Gastrocnemius medialis (tissue), 4 donors: ENCODE data around the gene GCNA. TPM values are rescaled to one million over a fixed set of nuclear protein-coding genes. Genes with fewer than 3 reads are reported as not detected.

Experiments used
- ATAC-seq, 2 donors: fragments of 150-250 bp; one replicate each; pipeline ENCODE4 v1.9.1; 2016
- DNase-seq, 2 donors: peaks; one replicate each; pipeline ENCODE4 v3.0.0-alpha.2; 2019
- H3K27ac ChIP-seq, 4 donors: fragments of 200-600 bp; sonication (generic); 1 replicate in 1 of 4; 2 replicates in 3 of 4; pipeline ENCODE4 v1.5.1; 2016 to 2018; ENCODE audit warnings: mild to moderate bottlenecking in 2 of 4, moderate library complexity in 1 of 4
- H3K27me3 ChIP-seq, 3 donors: fragments of 200-600 bp; sonication (generic) in 2 of 3; 1 replicate in 1 of 3; 2 replicates in 2 of 3; pipeline versions ENCODE4 v1.5.1 to v1.6.0; 2016 to 2019; ENCODE audit warnings: mild to moderate bottlenecking in 1 of 3, moderate library complexity in 1 of 3
- H3K36me3 ChIP-seq, 2 donors: fragments of 200-600 bp; sonication (generic) in 1 of 2; one replicate each; pipeline ENCODE4 v1.5.1; 2017 to 2018
- H3K4me1 ChIP-seq, 2 donors: fragments of 200-600 bp; sonication (generic) in 1 of 2; one replicate each; pipeline ENCODE4 v1.5.1; 2016 to 2017; ENCODE audit warnings: mild to moderate bottlenecking in 2 of 2
- H3K4me3 ChIP-seq, 4 donors: fragments of 200-600 bp; sonication (generic) in 3 of 4; 1 replicate in 1 of 4; 2 replicates in 3 of 4; pipeline ENCODE4 v1.5.1; 2016 to 2019; ENCODE audit warnings: mild to moderate bottlenecking in 2 of 4
- H3K9me3 ChIP-seq, 3 donors: fragments of 200-600 bp; sonication (generic) in 2 of 3; 1 replicate in 1 of 3; 2 replicates in 2 of 3; pipeline ENCODE4 v1.5.1; 2016 to 2019
- POLR2A ChIP-seq, 2 donors: fragments of 450-650 bp; IDR thresholded peaks; one replicate each; pipeline ENCODE4 v1.6.1; 2017; ENCODE audit warnings: antibody characterized with exemption in 2 of 2, mild to moderate bottlenecking in 2 of 2, moderate library complexity in 2 of 2
- in situ Hi-C, 4 donors: fragments of 200-750 bp; cut with MboI; loops; one replicate each; pipeline versions ENCODE4 v1.15.0 to v1.8.0; 2017; ENCODE audit warnings: low sequenced_read_pairs in 4 of 4
- intact Hi-C: fragments of 100-400 bp; cut with DNase I; formaldehyde crosslinking; loops from one replicate; pipeline ENCODE4 v1.15.1; 2023; ENCODE audit warnings: low total_unique reads
- total RNA-seq, 4 donors: library from RNA; depleted of rRNA; stranded (reverse); fragments of >200 nt; gene quantifications; one replicate each; pipeline versions ENCODE4 v1.1.0 to v1.2.3, GENCODE V29; 2016
- TF ChIP-seq, protein P1 (sequence below), 5 experiments: fragments of 450-650 bp in 3 of 5; fragments of 200-600 bp in 2 of 5; sonication (generic) in 2 of 5; IDR thresholded peaks in 4 of 5; conservative IDR thresholded peaks in 1 of 5; 1 replicate in 4 of 5; 2 replicates in 1 of 5; pipeline ENCODE4 v1.5.1; 2016 to 2019; ENCODE audit warnings: antibody characterized with exemption in 5 of 5, mild to moderate bottlenecking in 3 of 5, moderate library complexity in 3 of 5

Gene GCNA
- total RNA-seq, 4 donors from 2014 or later, result 0.95 to 5.4 (median 1.4) TPM

- H3K4me1 ChIP-seq, result peaks cover 7 to 9% of the 10 kb centered on the region in 2 donors
- DNase-seq (no peak), ATAC-seq (peak in 1 of 2 donors; percentile 18)
- peak overlapping the region; percentile 69 to 87 (median 78) for H3K4me3 ChIP-seq
- no peak for TF ChIP-seq POLR2A (IDR thresholded peaks at IDR 0.05)
- TF ChIP-seq, protein P1, sequence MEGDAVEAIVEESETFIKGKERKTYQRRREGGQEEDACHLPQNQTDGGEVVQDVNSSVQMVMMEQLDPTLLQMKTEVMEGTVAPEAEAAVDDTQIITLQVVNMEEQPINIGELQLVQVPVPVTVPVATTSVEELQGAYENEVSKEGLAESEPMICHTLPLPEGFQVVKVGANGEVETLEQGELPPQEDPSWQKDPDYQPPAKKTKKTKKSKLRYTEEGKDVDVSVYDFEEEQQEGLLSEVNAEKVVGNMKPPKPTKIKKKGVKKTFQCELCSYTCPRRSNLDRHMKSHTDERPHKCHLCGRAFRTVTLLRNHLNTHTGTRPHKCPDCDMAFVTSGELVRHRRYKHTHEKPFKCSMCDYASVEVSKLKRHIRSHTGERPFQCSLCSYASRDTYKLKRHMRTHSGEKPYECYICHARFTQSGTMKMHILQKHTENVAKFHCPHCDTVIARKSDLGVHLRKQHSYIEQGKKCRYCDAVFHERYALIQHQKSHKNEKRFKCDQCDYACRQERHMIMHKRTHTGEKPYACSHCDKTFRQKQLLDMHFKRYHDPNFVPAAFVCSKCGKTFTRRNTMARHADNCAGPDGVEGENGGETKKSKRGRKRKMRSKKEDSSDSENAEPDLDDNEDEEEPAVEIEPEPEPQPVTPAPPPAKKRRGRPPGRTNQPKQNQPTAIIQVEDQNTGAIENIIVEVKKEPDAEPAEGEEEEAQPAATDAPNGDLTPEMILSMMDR (IDR thresholded peaks at IDR 0.05 in 4 of 5, conservative IDR thresholded peaks at IDR 0.05 in 1 of 5), result no peak
- intact Hi-C loops (loop anchor here (1.0 to 5.0 kb wide), 2 partner anchors 41 to 167 kb away; partner anchors contain the start of gene TAF1), in situ Hi-C loops (no loop called here)
- H3K27me3 ChIP-seq, result no peaks in the 10 kb centered on the region
- H3K9me3 ChIP-seq, result no peaks in the 10 kb centered on the region
- peak overlapping the region; percentile 78 to 95 (median 90) for H3K27ac ChIP-seq
- no peaks in the 10 kb centered on the region for H3K36me3 ChIP-seq
These were observed 44.8 kb upstream of the GCNA start for GRCh38 chrX:71533516-71533850.

DNA sequence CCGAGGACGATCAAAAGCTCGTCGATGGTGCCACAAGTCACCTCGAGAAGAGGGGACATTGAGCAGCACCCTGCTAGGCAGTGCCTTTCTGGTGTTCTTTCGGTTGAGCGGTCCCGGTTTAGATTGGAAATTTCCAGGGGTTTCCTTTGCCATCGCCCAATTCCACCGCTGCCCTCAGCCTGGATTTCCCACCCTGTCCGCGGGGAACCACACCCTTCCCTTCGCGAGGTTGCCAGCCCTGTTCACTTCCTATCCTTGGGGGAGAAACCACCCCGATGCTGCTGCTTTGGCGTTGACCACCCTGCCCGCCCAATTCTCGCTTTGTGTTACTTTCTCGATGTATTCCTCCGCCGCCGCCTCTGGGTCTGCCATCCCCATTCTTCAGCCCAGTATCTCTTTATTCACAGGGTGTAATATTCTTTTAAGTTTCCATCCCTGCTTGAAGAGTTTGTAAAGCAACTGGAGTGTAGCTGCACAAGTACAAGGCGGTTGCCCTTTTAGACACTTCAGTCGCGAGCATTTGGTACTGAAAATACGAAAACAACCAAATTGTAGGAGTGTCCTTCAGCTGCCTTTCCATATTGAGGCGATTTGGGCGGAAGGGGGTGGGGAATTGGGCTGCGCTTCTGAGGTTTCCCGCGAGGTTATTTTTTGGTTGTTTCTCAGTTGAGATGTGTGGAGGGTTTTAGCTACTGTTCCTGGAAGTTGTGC is 44.2 kb upstream of the GCNA start:
- peak in 1 of 2 donors; percentile 19 for TF ChIP-seq POLR2A (IDR thresholded peaks at IDR 0.05)
- TF ChIP-seq, protein P1 (IDR thresholded peaks at IDR 0.05 in 4 of 5, conservative IDR thresholded peaks at IDR 0.05 in 1 of 5), result no peak
- Histone ChIP-seq H3K27me3 (no peaks in the 10 kb centered on the region), H3K4me3 (peak overlapping the region; percentile 69 to 87 (median 78)), H3K27ac (peak overlapping the region; percentile 78 to 95 (median 90)), H3K4me1 (peaks cover 10 to 14% of the 10 kb centered on the region in 2 donors), H3K9me3 (no peaks in the 10 kb centered on the region), H3K36me3 (no peaks in the 10 kb centered on the region)
- intact Hi-C loops, result loop anchor here (1.0 to 5.0 kb wide), 2 partner anchors 42 to 168 kb away; partner anchors contain the start of gene TAF1
- ATAC-seq, result peak; percentile 7 to 30
- in situ Hi-C loops, result no loop called here
- DNase-seq, result peak; percentile 19 to 25

GRCh38 chrX:71534773-71535544 is 43.3 kb upstream of the GCNA start:
- H3K4me1 ChIP-seq, result peaks cover 12 to 24% of the 10 kb centered on the region in 2 donors

GRCh38 chrX:71536285-71536684 is 42.0 kb upstream of the GCNA start:
- Histone ChIP-seq H3K27me3 (no peaks in the 10 kb centered on the region), H3K4me3 (peak overlapping the region; percentile 69 to 87 (median 78)), H3K27ac (peak overlapping the region; percentile 78 to 95 (median 90)), H3K4me1 (peaks cover 19 to 37% of the 10 kb centered on the region in 2 donors), H3K9me3 (no peaks in the 10 kb centered on the region), H3K36me3 (no peaks in the 10 kb centered on the region)
- intact Hi-C loops (no loop called here), in situ Hi-C loops (no loop called here)
- DNase-seq, result peak in 1 of 2 donors; percentile 13
- TF ChIP-seq POLR2A (IDR thresholded peaks at IDR 0.05), result no peak
- TF ChIP-seq, protein P1 (IDR thresholded peaks at IDR 0.05 in 4 of 5, conservative IDR thresholded peaks at IDR 0.05 in 1 of 5), result no peak
- peak in 1 of 2 donors; percentile 24 for ATAC-seq

More at GRCh38 chrX:71534773-71535544, 43.3 kb upstream of the GCNA start:
- no peak for ATAC-seq
- intact Hi-C loops (loop anchor here (5.0 kb wide), 1 partner anchor 43 kb away; no protein-coding TSS in a partner anchor), in situ Hi-C loops (no loop called here)
- H3K4me3 ChIP-seq, result peak overlapping the region; percentile 69 to 87 (median 78)
- no peaks in the 10 kb centered on the region for H3K36me3 ChIP-seq
- TF ChIP-seq, protein P1 (IDR thresholded peaks at IDR 0.05 in 4 of 5, conservative IDR thresholded peaks at IDR 0.05 in 1 of 5), result no peak
- no peak for TF ChIP-seq POLR2A (IDR thresholded peaks at IDR 0.05)
- H3K27ac ChIP-seq, result peak overlapping the region; percentile 78 to 95 (median 90)
- H3K9me3 ChIP-seq, result no peaks in the 10 kb centered on the region
- no peaks in the 10 kb centered on the region for H3K27me3 ChIP-seq
- DNase-seq, result no peak
